ENCODE measurements around the gene UBE2J1. TPM values are rescaled to one million over a fixed set of nuclear protein-coding genes. Genes with fewer than 3 reads are reported as not detected.
"Not testable (repeated sequence)": the region's sequence is repeated elsewhere in the genome, so short reads cannot be mapped to it uniquely, and the experiment has no call there.

The UBE2J1 gene
- total RNA-seq, 1 donor, result 29.4 TPM

GRCh38 chr6:89321131-89321970, 31.2 kb downstream of the UBE2J1 start:
- DNase-seq (ENCODE audit: low read depth in 2 of 3, low spot score in 2 of 3), result peak in 1 of 3 donors; percentile 22

GRCh38 chr6:89320012-89320559, 32.4 kb downstream of the UBE2J1 start:
- no peak for DNase-seq (ENCODE audit: low read depth in 2 of 3, low spot score in 2 of 3)

GRCh38 chr6:89317067-89317466, 35.5 kb downstream of the UBE2J1 start:
- DNase-seq (ENCODE audit: low read depth in 2 of 3, low spot score in 2 of 3), result no peak

- no peak for DNase-seq (ENCODE audit: low read depth in 2 of 3, low spot score in 2 of 3)
Observed at GRCh38 chr6:89315249-89315885, 37.2 kb downstream of the UBE2J1 start, which contains the start of gene GABRR2. Gene GABRR2, minus strand, starts transcription at chr6:89315299. Its CDS starts 134 bp downstream, at chr6:89315165.

- no peak for DNase-seq (ENCODE audit: low read depth in 2 of 3, low spot score in 2 of 3)
Observed at GRCh38 chr6:89314692-89315091, 37.8 kb downstream of the UBE2J1 start.

- DNase-seq (ENCODE audit: low read depth in 2 of 3, low spot score in 2 of 3), result no peak
Observed at GRCh38 chr6:89313006-89313405, 39.5 kb downstream of the UBE2J1 start.

GRCh38 chr6:89311853-89312531, 40.5 kb downstream of the UBE2J1 start:
- no peak for DNase-seq (ENCODE audit: low read depth in 2 of 3, low spot score in 2 of 3)

GRCh38 chr6:89311530-89311852, 41.0 kb downstream of the UBE2J1 start:
- DNase-seq (ENCODE audit: low read depth in 2 of 3, low spot score in 2 of 3), result no peak

GRCh38 chr6:89310929-89311328, 41.6 kb downstream of the UBE2J1 start:
- DNase-seq (ENCODE audit: low read depth in 2 of 3, low spot score in 2 of 3), result no peak

- no peak for DNase-seq (ENCODE audit: low read depth in 2 of 3, low spot score in 2 of 3)
Observed at GRCh38 chr6:89308525-89309395, 43.8 kb downstream of the UBE2J1 start.

GRCh38 chr6:89304517-89304916, 48.0 kb downstream of the UBE2J1 start:
- DNase-seq (ENCODE audit: low read depth in 2 of 3, low spot score in 2 of 3), result not testable (repeated sequence)

- no peak for DNase-seq (ENCODE audit: low read depth in 2 of 3, low spot score in 2 of 3)
Observed at GRCh38 chr6:89302936-89303335, 49.6 kb downstream of the UBE2J1 start.

- DNase-seq (ENCODE audit: low read depth in 2 of 3, low spot score in 2 of 3), result no peak
Observed at GRCh38 chr6:89302195-89302770, 50.2 kb downstream of the UBE2J1 start.

- DNase-seq (ENCODE audit: low read depth in 2 of 3, low spot score in 2 of 3), result no peak
Observed at GRCh38 chr6:89301586-89302194, 50.8 kb downstream of the UBE2J1 start.

GRCh38 chr6:89299466-89299850, 53.1 kb downstream of the UBE2J1 start:
- no peak for DNase-seq (ENCODE audit: low read depth in 2 of 3, low spot score in 2 of 3)

- DNase-seq (ENCODE audit: low read depth in 2 of 3, low spot score in 2 of 3), result no peak
Observed at GRCh38 chr6:89298680-89299465, 53.6 kb downstream of the UBE2J1 start.

GRCh38 chr6:89297695-89298351, 54.7 kb downstream of the UBE2J1 start:
- peak in 2 of 3 donors; percentile 79 to 86 for DNase-seq (ENCODE audit: low read depth in 2 of 3, low spot score in 2 of 3)

- DNase-seq (ENCODE audit: low read depth in 2 of 3, low spot score in 2 of 3), result no peak
Observed at GRCh38 chr6:89295981-89296380, 56.5 kb downstream of the UBE2J1 start.
